H1 (cell line): Measurements from ENCODE around the gene ST6GALNAC3. TPM values are rescaled to one million over a fixed set of nuclear protein-coding genes. Genes with fewer than 3 reads are reported as not detected.

Source experiments
- CTCF ChIA-PET: fragments of 300-600 bp; sonication (Branson Sonifier 250); formaldehyde crosslinking; loops from one replicate; lab custom pipeline; 2021; ENCODE audit not compliant: partially characterized antibody; lab: Charles Lee
- POLR2A ChIA-PET: fragments of 300-600 bp; sonication (Branson Sonifier 250); formaldehyde crosslinking; loops from one replicate; lab custom pipeline; 2021; ENCODE audit warnings: inconsistent platforms; ENCODE audit not compliant: partially characterized antibody; lab: Charles Lee
- DNase-seq, 2 experiments: peaks; one replicate each; pipeline versions ENCODE4 v3.0.0 to v3.0.0-alpha.2; 2010 to 2022; ENCODE audit warnings: low spot score in 2 of 2, low read depth in 1 of 2, mixed read lengths in 1 of 2
- FAIRE-seq: peaks from 2 replicates; lab custom pipeline; 2011; peaks lifted over from hg19 to GRCh38; lab: Jason Lieb, UNC
- H2AFZ ChIP-seq: 2 replicates; pipeline ENCODE4 v1.8.1; 2012; ENCODE audit warnings: low read length, inconsistent platforms
- H2AK5ac ChIP-seq: 2 replicates; pipeline ENCODE4 v1.6.1; 2013; ENCODE audit warnings: low read depth, low read length
- H2BK120ac ChIP-seq: replicated peaks from 2 replicates; pipeline ENCODE3; 2013; ENCODE audit warnings: low read depth, low read length, inconsistent platforms
- H2BK12ac ChIP-seq: 2 replicates; pipeline ENCODE4 v1.6.1; 2013; ENCODE audit warnings: low read depth, low read length
- H2BK15ac ChIP-seq: 2 replicates; pipeline ENCODE4 v1.6.1; 2013; ENCODE audit warnings: low read length
- H2BK20ac ChIP-seq: 2 replicates; pipeline ENCODE4 v1.6.1; 2013; ENCODE audit warnings: low read length
- H2BK5ac ChIP-seq: 2 replicates; pipeline ENCODE4 v1.6.1; 2013; ENCODE audit warnings: low read depth, low read length
- H3K14ac ChIP-seq: 2 replicates; pipeline ENCODE4 v1.6.1; 2013; ENCODE audit warnings: inconsistent platforms; ENCODE audit not compliant: insufficient read length
- H3K18ac ChIP-seq: 2 replicates; pipeline ENCODE4 v1.6.1; 2013; ENCODE audit warnings: low read length; ENCODE audit errors: extremely low read depth
- H3K23ac ChIP-seq: 2 replicates; pipeline ENCODE4 v1.6.1; 2013; ENCODE audit warnings: inconsistent platforms; ENCODE audit not compliant: insufficient read length
- H3K23me2 ChIP-seq: 2 replicates; pipeline ENCODE4 v1.6.1; 2013; ENCODE audit warnings: low read depth, low read length
- H3K27ac ChIP-seq: 2 replicates; pipeline ENCODE4 v1.6.1; 2011; ENCODE audit warnings: low read depth, low read length, inconsistent platforms
- H3K27me3 ChIP-seq, 4 experiments: replicated peaks in 1 of 4; 1 replicate in 1 of 4; 2 replicates in 3 of 4; pipeline versions ENCODE4 v1.6.1 to v1.8.1; 2011 to 2013; ENCODE audit warnings: low read length in 3 of 4, mild to moderate bottlenecking in 3 of 4, inconsistent platforms in 2 of 4, mixed read lengths in 2 of 4, moderate library complexity in 1 of 4; ENCODE audit not compliant: control insufficient read depth in 3 of 4, insufficient read depth in 3 of 4; ENCODE audit errors: extremely low read depth in 1 of 4
- H3K36me3 ChIP-seq, 4 experiments: 2 replicates each; pipeline versions ENCODE4 v1.6.1 to v1.8.1; 2011 to 2013; ENCODE audit warnings: mild to moderate bottlenecking in 4 of 4, low read length in 3 of 4, moderate library complexity in 2 of 4, control low read depth in 1 of 4, inconsistent platforms in 1 of 4; ENCODE audit not compliant: insufficient read depth in 4 of 4, control insufficient read depth in 2 of 4
- H3K4ac ChIP-seq: replicated peaks from 2 replicates; pipeline ENCODE3; 2013; ENCODE audit warnings: low read length, low read depth, mixed read lengths, inconsistent platforms; ENCODE audit not compliant: insufficient read length
- H3K4me1 ChIP-seq, 4 experiments: replicated peaks in 1 of 4; 1 replicate in 1 of 4; 2 replicates in 3 of 4; pipeline versions ENCODE4 v1.6.1 to v1.8.1; 2011 to 2013; ENCODE audit warnings: low read length in 3 of 4, inconsistent platforms in 2 of 4, mixed read lengths in 1 of 4; ENCODE audit not compliant: insufficient read depth in 4 of 4, control insufficient read depth in 3 of 4
- H3K4me2 ChIP-seq, 2 experiments: 2 replicates each; pipeline versions ENCODE4 v1.6.1 to v1.8.1; 2011 to 2013; ENCODE audit warnings: low read depth in 2 of 2, low read length in 2 of 2, control low read depth in 1 of 2, inconsistent platforms in 1 of 2, mild to moderate bottlenecking in 1 of 2; ENCODE audit not compliant: insufficient read depth in 1 of 2
- H3K4me3 ChIP-seq, 4 experiments: fragments of 200-600, 300-600 bp in 1 of 4; sonication (generic), shearing (Covaris generic), sonication (Bioruptor Twin) in 1 of 4; 2 replicates each; pipeline versions ENCODE4 v1.5.1 to v1.8.1; 2011 to 2016; ENCODE audit warnings: low read length in 4 of 4, low read depth in 3 of 4, control low read depth in 2 of 4, inconsistent platforms in 2 of 4, mild to moderate bottlenecking in 2 of 4, mixed read lengths in 1 of 4, moderate library complexity in 1 of 4; ENCODE audit not compliant: insufficient read depth in 2 of 4; ENCODE audit errors: extremely low read depth in 1 of 4
- H3K56ac ChIP-seq: replicated peaks from 2 replicates; pipeline ENCODE3; 2013; ENCODE audit warnings: low read depth, mild to moderate bottlenecking, mixed read lengths, low read length, inconsistent platforms; ENCODE audit not compliant: insufficient read length
- H3K79me1 ChIP-seq: 2 replicates; pipeline ENCODE4 v1.6.1; 2013; ENCODE audit warnings: low read depth, low read length, control low read depth
- H3K79me2 ChIP-seq, 2 experiments: 2 replicates each; pipeline versions ENCODE4 v1.6.1 to v1.8.1; 2012 to 2013; ENCODE audit warnings: low read length in 2 of 2, mild to moderate bottlenecking in 2 of 2, inconsistent platforms in 1 of 2; ENCODE audit not compliant: insufficient read depth in 2 of 2, control insufficient read depth in 1 of 2
- H3K9ac ChIP-seq, 4 experiments: replicated peaks in 1 of 4; 1 replicate in 1 of 4; 2 replicates in 3 of 4; pipeline versions ENCODE4 v1.6.1 to v1.8.1; 2011 to 2013; ENCODE audit warnings: low read depth in 3 of 4, low read length in 3 of 4, control low read depth in 2 of 4, mild to moderate bottlenecking in 2 of 4, moderate library complexity in 2 of 4, inconsistent platforms in 1 of 4; ENCODE audit errors: extremely low read depth in 1 of 4
- H3K9me3 ChIP-seq, 2 experiments: 2 replicates each; pipeline versions ENCODE4 v1.6.1 to v1.8.1; 2012 to 2013; ENCODE audit warnings: mild to moderate bottlenecking in 2 of 2, moderate library complexity in 2 of 2, control low read depth in 1 of 2, inconsistent platforms in 1 of 2, low read depth in 1 of 2, low read length in 1 of 2, mixed read lengths in 1 of 2; ENCODE audit not compliant: insufficient read depth in 2 of 2
- H4K20me1 ChIP-seq, 2 experiments: replicated peaks in 1 of 2; 2 replicates each; pipeline versions ENCODE3 to v1.8.1; 2011 to 2013; ENCODE audit warnings: inconsistent platforms in 2 of 2, low read length in 2 of 2, mild to moderate bottlenecking in 1 of 2; ENCODE audit not compliant: insufficient read depth in 2 of 2, control insufficient read depth in 1 of 2
- H4K5ac ChIP-seq: 2 replicates; pipeline ENCODE4 v1.6.1; 2013; ENCODE audit warnings: low read length, low read depth, mixed read lengths, inconsistent platforms; ENCODE audit not compliant: insufficient read length
- H4K8ac ChIP-seq: 2 replicates; pipeline ENCODE4 v1.8.0; 2013; ENCODE audit warnings: mild to moderate bottlenecking, moderate library complexity, low read length, inconsistent platforms; ENCODE audit not compliant: insufficient read depth; ENCODE audit errors: extremely low read depth
- H4K91ac ChIP-seq: replicated peaks from 2 replicates; pipeline ENCODE3; 2013; ENCODE audit warnings: low read length, mixed read lengths, inconsistent platforms; ENCODE audit not compliant: insufficient read length
- WGBS, 2 experiments: shearing (Covaris generic) in 1 of 2; methylation state at CpG; one replicate each; pipeline versions ENCODE4 v1.1.6 to v1.1.7; 2013 to 2015; ENCODE audit warnings: low lambda C conversion rate in 2 of 2, mixed read lengths in 2 of 2, inconsistent platforms in 1 of 2, low coverage in 1 of 2, missing lambda C conversion rate in 1 of 2; ENCODE audit not compliant: insufficient replicate concordance in 2 of 2, insufficient coverage in 1 of 2, insufficient read length in 1 of 2; ENCODE audit errors: extremely low coverage in 1 of 2, missing lambda C conversion rate in 1 of 2; 5-methylcytosine and 5-hydroxymethylcytosine counted together
- polyA plus RNA-seq, 7 experiments: library from polyadenylated mRNA; depleted of rRNA in 3 of 7; stranded (reverse) in 5 of 7; unstranded in 2 of 7; fragments of >200 nt in 5 of 7; fragments of 200-250 nt in 2 of 7; gene quantifications; 1 replicate in 5 of 7; 2 replicates in 1 of 7; 4 replicates in 1 of 7; pipeline versions ENCODE4 v1.2.1 to v1.2.3, GENCODE V29; 2011 to 2013; ENCODE audit warnings: missing spikeins in 2 of 7, mixed read lengths in 2 of 7
- total RNA-seq: library from RNA; stranded (reverse); fragmentation: NEBNext Ultra II Directional; extraction: Animal tissue kit (Norgen Biotek cat#: 25700); gene quantifications from 2 replicates; pipeline ENCODE4 v1.2.1, GENCODE V29; 2021

ST6GALNAC3 gene
- total and polyA plus RNA-seq, 2 of the 8 experiments (the other 6 are each of a cell fraction or from before 2014, with no cell fraction given), result 4.9 to 19.0 TPM

- Histone ChIP-seq H3K18ac (no peak overlapping the region), H3K36me3 (no peaks in the 10 kb centered on the region), H3K79me2 (no peaks in the 10 kb centered on the region), H3K79me1 (no peaks in the 10 kb centered on the region), H3K23me2 (no peaks in the 10 kb centered on the region), H2BK15ac (no peak overlapping the region), H3K4me3 (no peak overlapping the region), H3K4me2 (no peak overlapping the region), H2AFZ (no peak overlapping the region), H2BK120ac (no peak overlapping the region), H3K56ac (no peak overlapping the region), H3K9me3 (no peaks in the 10 kb centered on the region), H3K9ac (no peak overlapping the region), H2BK12ac (no peak overlapping the region), H4K5ac (no peak overlapping the region), H3K23ac (no peak overlapping the region), H3K4me1 (peaks cover 0 to 8% (median 0%) of the 10 kb centered on the region in 4 experiments; a peak in 4 of 7 replicates), H2BK20ac (no peak overlapping the region), H3K27me3 (no peaks in the 10 kb centered on the region), H4K20me1 (no peaks in the 10 kb centered on the region), H2BK5ac (no peak overlapping the region), H3K27ac (no peak overlapping the region), H3K14ac (no peak overlapping the region), H4K91ac (no peak overlapping the region), H3K4ac (no peak overlapping the region), H2AK5ac (no peak overlapping the region), H4K8ac (no peak overlapping the region)
- no peak for DNase-seq
- no peak for FAIRE-seq
- 100% methylated on average over 1 of the region's 1 CpG; no CpG with 5 or more reads in 1 of the 2 experiments for WGBS, 2 experiments
- POLR2A ChIA-PET, result interaction anchor here (0.9 kb wide), 1 partner anchor 22 kb away, joined by 3 read pairs; no protein-coding TSS in a partner anchor
- CTCF ChIA-PET, result interaction anchor here (0.6 kb wide), 2 partner anchors 35 to 38 kb away, joined by 3 to 4 read pairs; no protein-coding TSS in a partner anchor
Observed at GRCh38 chr1:76583875-76584477, 509.4 kb downstream of the ST6GALNAC3 start.
